Endodermal cell (in vitro differentiated cells): ENCODE results near the gene IL19. TPM values are rescaled to one million over a fixed set of nuclear protein-coding genes. Genes with fewer than 3 reads are reported as not detected.

Experiments used
- DNase-seq: peaks from one replicate; pipeline ENCODE4 v3.0.0-alpha.2; 2017
- H3K27ac ChIP-seq: 2 replicates; pipeline ENCODE4 v1.5.1; 2013; ENCODE audit warnings: mild to moderate bottlenecking, low read depth, low read length, moderate library complexity
- H3K27me3 ChIP-seq: 2 replicates; pipeline ENCODE4 v1.6.1; 2013; ENCODE audit warnings: mild to moderate bottlenecking, low read length, moderate library complexity; ENCODE audit not compliant: insufficient read depth, control insufficient read depth, poor library complexity, severe bottlenecking
- H3K36me3 ChIP-seq: 2 replicates; pipeline ENCODE4 v1.7.0; 2013; ENCODE audit warnings: mild to moderate bottlenecking, low read length, moderate library complexity; ENCODE audit not compliant: control insufficient read depth, insufficient read depth
- H3K4me1 ChIP-seq: one replicate; pipeline ENCODE4 v1.7.0; 2013; ENCODE audit warnings: low read length; ENCODE audit not compliant: control insufficient read depth, insufficient read depth
- H3K4me3 ChIP-seq: 2 replicates; pipeline ENCODE4 v1.5.1; 2013; ENCODE audit warnings: mild to moderate bottlenecking, low read length, moderate library complexity
- H3K9ac ChIP-seq: 2 replicates; pipeline ENCODE4 v1.6.1; 2013; ENCODE audit warnings: mild to moderate bottlenecking, low read length, moderate library complexity; ENCODE audit not compliant: poor library complexity, severe bottlenecking; ENCODE audit errors: extremely low read depth
- H3K9me3 ChIP-seq: 2 replicates; pipeline ENCODE4 v1.6.1; 2013; ENCODE audit warnings: mild to moderate bottlenecking, low read length, moderate library complexity; ENCODE audit not compliant: control insufficient read depth
- H3K27ac Mint-ChIP-seq: 2 replicates; pipeline ENCODE4 v1.8.0; 2020; ENCODE audit warnings: mixed read lengths
- H3K27me3 Mint-ChIP-seq: 2 replicates; pipeline ENCODE4 v1.8.0; 2021; ENCODE audit warnings: mild to moderate bottlenecking, mixed read lengths; ENCODE audit not compliant: insufficient read depth
- H3K36me3 Mint-ChIP-seq: 2 replicates; pipeline ENCODE4 v1.8.0; 2020; ENCODE audit warnings: low read depth, mixed read lengths
- H3K4me1 Mint-ChIP-seq: 2 replicates; pipeline ENCODE4 v1.8.0; 2020; ENCODE audit warnings: mixed read lengths
- H3K4me3 Mint-ChIP-seq: 2 replicates; pipeline ENCODE4 v1.8.0; 2020; ENCODE audit warnings: mild to moderate bottlenecking, moderate library complexity, mixed read lengths
- H3K9me3 Mint-ChIP-seq: 2 replicates; pipeline ENCODE4 v1.8.0; 2020; ENCODE audit warnings: mild to moderate bottlenecking, mixed read lengths
- WGBS, 2 experiments: methylation state at CpG; one replicate each; pipeline versions ENCODE4 v1.1.5 to v1.1.7; 2013; ENCODE audit warnings: missing lambda C conversion rate in 2 of 2, mixed read lengths in 1 of 2; ENCODE audit not compliant: insufficient coverage in 1 of 2, insufficient read length in 1 of 2; 5-methylcytosine and 5-hydroxymethylcytosine counted together
- total RNA-seq, 2 donors: library from RNA; stranded (reverse); fragmentation: NEBNext Ultra II Directional in 1 of 2; extraction: Animal tissue kit (Norgen Biotek cat#: 25700) in 1 of 2; gene quantifications; 2 replicates in 1 of 2; 3 replicates in 1 of 2; pipeline ENCODE4 v1.2.1, GENCODE V29; 2021
- TF ChIP-seq, protein P1 (sequence below): fragments of 200-600 bp; sonication (generic); conservative IDR thresholded peaks from 2 replicates; pipeline ENCODE4 v1.5.0; 2021; ENCODE audit warnings: antibody characterized with exemption, mild to moderate bottlenecking

IL19 gene
- total RNA-seq, 2 donors from 2014 or later = not detected

GRCh38 chr1:206824331-206824730 lies 53.8 kb downstream of the IL19 start:
- H3K9ac ChIP-seq = no peak overlapping the region
- TF ChIP-seq, protein P1, sequence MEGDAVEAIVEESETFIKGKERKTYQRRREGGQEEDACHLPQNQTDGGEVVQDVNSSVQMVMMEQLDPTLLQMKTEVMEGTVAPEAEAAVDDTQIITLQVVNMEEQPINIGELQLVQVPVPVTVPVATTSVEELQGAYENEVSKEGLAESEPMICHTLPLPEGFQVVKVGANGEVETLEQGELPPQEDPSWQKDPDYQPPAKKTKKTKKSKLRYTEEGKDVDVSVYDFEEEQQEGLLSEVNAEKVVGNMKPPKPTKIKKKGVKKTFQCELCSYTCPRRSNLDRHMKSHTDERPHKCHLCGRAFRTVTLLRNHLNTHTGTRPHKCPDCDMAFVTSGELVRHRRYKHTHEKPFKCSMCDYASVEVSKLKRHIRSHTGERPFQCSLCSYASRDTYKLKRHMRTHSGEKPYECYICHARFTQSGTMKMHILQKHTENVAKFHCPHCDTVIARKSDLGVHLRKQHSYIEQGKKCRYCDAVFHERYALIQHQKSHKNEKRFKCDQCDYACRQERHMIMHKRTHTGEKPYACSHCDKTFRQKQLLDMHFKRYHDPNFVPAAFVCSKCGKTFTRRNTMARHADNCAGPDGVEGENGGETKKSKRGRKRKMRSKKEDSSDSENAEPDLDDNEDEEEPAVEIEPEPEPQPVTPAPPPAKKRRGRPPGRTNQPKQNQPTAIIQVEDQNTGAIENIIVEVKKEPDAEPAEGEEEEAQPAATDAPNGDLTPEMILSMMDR = no peak
- 90 to 95% methylated on average over 2 to 3 of the region's 3 CpGs for WGBS, 2 experiments
- no peak overlapping the region for H3K27ac ChIP-seq
- peaks cover 4% of the 10 kb centered on the region for H3K27me3 Mint-ChIP-seq
- no peaks in the 10 kb centered on the region for H3K36me3 Mint-ChIP-seq
- no peaks in the 10 kb centered on the region for H3K27me3 ChIP-seq
- H3K36me3 ChIP-seq = no peaks in the 10 kb centered on the region
- no peaks in the 10 kb centered on the region for H3K9me3 ChIP-seq
- H3K4me3 Mint-ChIP-seq = no peak overlapping the region
- peaks cover 3% of the 10 kb centered on the region for H3K4me1 Mint-ChIP-seq
- H3K9me3 Mint-ChIP-seq = no peaks in the 10 kb centered on the region
- H3K27ac Mint-ChIP-seq = no peak overlapping the region
- H3K4me3 ChIP-seq = no peak overlapping the region
- no peak for DNase-seq
- no peaks in the 10 kb centered on the region for H3K4me1 ChIP-seq

DNA sequence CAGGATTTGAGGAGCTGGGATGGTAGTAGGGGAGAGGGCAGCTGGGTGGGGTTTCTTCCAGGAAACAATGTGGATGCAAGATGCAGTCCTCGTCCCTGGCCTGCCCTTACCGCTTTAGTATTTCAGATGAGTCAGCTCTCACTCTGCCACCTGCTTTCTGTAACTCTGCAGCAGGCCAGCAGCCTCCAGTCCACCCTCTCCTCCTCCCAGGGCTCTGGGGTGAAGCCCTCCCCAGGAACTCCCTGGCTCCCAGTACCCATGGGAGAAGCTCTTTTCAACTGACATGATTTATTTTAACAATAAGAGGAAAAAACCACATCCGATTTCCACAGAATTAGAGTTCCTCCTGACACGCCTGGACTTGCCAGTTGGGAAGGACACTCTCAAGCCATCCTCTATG lies 55.8 kb downstream of the IL19 start:
- no peaks in the 10 kb centered on the region for H3K36me3 Mint-ChIP-seq
- Histone ChIP-seq H3K27ac (no peak overlapping the region), H3K9ac (no peak overlapping the region), H3K27me3 (no peaks in the 10 kb centered on the region), H3K36me3 (no peaks in the 10 kb centered on the region), H3K4me1 (no peaks in the 10 kb centered on the region), H3K4me3 (no peak overlapping the region), H3K9me3 (no peaks in the 10 kb centered on the region)
- peaks cover 3% of the 10 kb centered on the region for H3K4me1 Mint-ChIP-seq
- no peak overlapping the region for H3K4me3 Mint-ChIP-seq
- WGBS, 2 experiments = 68% methylated on average over 4 of the region's 4 CpGs; no CpG with 5 or more reads in 1 of the 2 experiments
- DNase-seq = no peak
- H3K27me3 Mint-ChIP-seq = no peaks in the 10 kb centered on the region
- no peaks in the 10 kb centered on the region for H3K9me3 Mint-ChIP-seq
- TF ChIP-seq, protein P1 = no peak
- no peak overlapping the region for H3K27ac Mint-ChIP-seq

DNA sequence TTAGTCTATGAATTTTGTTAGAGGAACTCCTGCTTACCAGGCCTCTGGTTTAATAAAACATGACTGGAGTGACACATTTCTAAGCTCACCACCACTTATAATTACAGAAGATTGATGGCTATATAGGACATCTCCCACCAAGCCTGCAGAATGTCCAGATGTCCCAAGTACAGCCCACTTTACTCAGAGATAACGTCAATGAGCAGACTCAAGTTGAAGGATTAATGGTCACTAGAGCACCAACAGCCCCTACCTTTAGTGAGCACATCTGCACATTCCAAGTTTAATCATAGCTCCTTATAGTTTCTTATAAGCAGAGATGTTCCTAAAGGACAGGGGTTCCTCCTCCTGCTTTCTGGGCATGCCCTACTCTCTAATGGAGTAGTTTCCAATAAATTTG lies 57.5 kb downstream of the IL19 start:
- Histone ChIP-seq H3K4me3 (no peak overlapping the region), H3K27ac (no peak overlapping the region), H3K4me1 (no peaks in the 10 kb centered on the region), H3K36me3 (no peaks in the 10 kb centered on the region), H3K9me3 (no peaks in the 10 kb centered on the region), H3K9ac (no peak overlapping the region), H3K27me3 (no peaks in the 10 kb centered on the region)
- no peak for DNase-seq
- TF ChIP-seq, protein P1 = no peak
- no peaks in the 10 kb centered on the region for H3K36me3 Mint-ChIP-seq
- no peak overlapping the region for H3K27ac Mint-ChIP-seq
- no peaks in the 10 kb centered on the region for H3K27me3 Mint-ChIP-seq
- H3K4me1 Mint-ChIP-seq = peaks cover 3% of the 10 kb centered on the region
- H3K9me3 Mint-ChIP-seq = no peaks in the 10 kb centered on the region
- WGBS, 2 experiments = 96 to 100% methylated on average over 1 of the region's 1 CpG
- H3K4me3 Mint-ChIP-seq = no peak overlapping the region
